ENCODE data around the gene DSCAML1. TPM values are rescaled to one million over a fixed set of nuclear protein-coding genes. Genes with fewer than 3 reads are reported as not detected.

Gene DSCAML1
- total RNA-seq, 1 experiment from 2014 or later, result not detected

DNA sequence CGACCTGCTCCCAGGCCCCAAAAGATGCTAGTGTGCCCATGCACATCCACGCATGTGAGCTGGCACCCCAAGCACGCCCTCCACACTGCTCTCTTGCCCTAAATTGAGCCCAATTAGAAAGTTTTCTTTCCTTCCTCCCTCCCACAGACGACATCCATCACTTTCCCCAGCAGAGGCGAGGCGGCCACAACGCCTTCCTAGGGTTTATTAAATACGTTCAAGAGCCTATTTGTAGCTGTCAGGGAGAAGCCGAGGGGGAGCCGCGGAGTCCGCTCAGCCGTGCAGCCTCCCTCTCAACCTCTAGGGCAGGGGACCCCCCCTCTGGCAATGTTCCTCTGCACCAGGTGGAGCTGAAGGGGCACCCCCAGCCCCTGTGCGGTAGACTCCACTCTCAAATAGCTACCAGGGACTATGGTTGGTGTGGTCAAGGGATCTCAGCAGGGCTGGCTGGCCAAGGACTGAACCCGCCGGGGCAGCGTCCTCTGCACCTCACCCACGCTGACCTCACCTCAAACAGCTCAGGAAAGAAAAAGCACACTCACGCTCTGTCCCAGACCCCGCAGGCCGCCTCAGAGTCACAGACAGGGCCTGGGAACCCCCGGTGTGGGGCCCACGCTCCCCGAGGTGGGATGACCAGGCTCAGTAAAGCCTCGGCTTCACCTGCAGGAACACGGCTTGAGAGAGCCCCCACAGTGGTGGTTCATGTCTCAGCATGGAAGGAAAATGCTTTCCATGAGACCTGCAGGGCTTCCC, 152.4 kb downstream of the DSCAML1 start:
- H3K9me3 ChIP-seq (ENCODE audit: control insufficient read depth in 1 of 2, insufficient read depth in 1 of 2, low read depth in 1 of 2, low read length in 2 of 2), result no peaks in the 10 kb centered on the region
- TF ChIP-seq POLR2A (IDR thresholded peaks at IDR 0.05; ENCODE audit: borderline replicate concordance, extremely low read depth, insufficient read depth, insufficient read length) (no peak), ZFX (IDR thresholded peaks at IDR 0.05) (no peak)
- peaks cover 36% of the 10 kb centered on the region for H3K27me3 ChIP-seq (ENCODE audit: insufficient read depth, low read length)
- no peak overlapping the region for H3K4me3 ChIP-seq (replicated peaks in 1 of 2; ENCODE audit: low read depth in 1 of 2, low read length in 2 of 2)
- ChIA-PET RAD21 (ENCODE audit: low non-redundant PET in 1 of 2, low total read pairs in 2 of 2, uncharacterized antibody in 2 of 2, unreplicated experiment in 2 of 2) (no interaction called here), CTCF (no interaction called here), POLR2A (no interaction called here)
- H3K9me2 ChIP-seq (ENCODE audit: insufficient read depth), result no peaks in the 10 kb centered on the region
- no peaks in the 10 kb centered on the region for H3K4me1 ChIP-seq (ENCODE audit: control insufficient read depth in 1 of 2, insufficient read depth in 2 of 2, low read length in 2 of 2)
- H3K9ac ChIP-seq (ENCODE audit: low read length), result no peak overlapping the region
- H3K79me2 ChIP-seq (ENCODE audit: insufficient read depth, low read length), result no peaks in the 10 kb centered on the region
- ATAC-seq, result no peak
- H3K4me2 ChIP-seq (ENCODE audit: low read length), result no peak overlapping the region
- intact Hi-C loops (cut with micrococcal nuclease), result no loop called here
- H3K27ac ChIP-seq (ENCODE audit: low read depth, low read length), result no peak overlapping the region
- no peaks in the 10 kb centered on the region for H3K36me3 ChIP-seq (ENCODE audit: control insufficient read depth in 1 of 2, insufficient read depth in 2 of 2, low read length in 2 of 2)
- DNase-seq (ENCODE audit: low read depth, low spot score), result no peak
- H2AFZ ChIP-seq (ENCODE audit: low read depth, low read length, poor library complexity, severe bottlenecking), result no peak overlapping the region
- no peaks in the 10 kb centered on the region for H4K20me1 ChIP-seq (ENCODE audit: insufficient read depth)
- BruUV-seq (replicated peaks), result no TSS peak

DNA sequence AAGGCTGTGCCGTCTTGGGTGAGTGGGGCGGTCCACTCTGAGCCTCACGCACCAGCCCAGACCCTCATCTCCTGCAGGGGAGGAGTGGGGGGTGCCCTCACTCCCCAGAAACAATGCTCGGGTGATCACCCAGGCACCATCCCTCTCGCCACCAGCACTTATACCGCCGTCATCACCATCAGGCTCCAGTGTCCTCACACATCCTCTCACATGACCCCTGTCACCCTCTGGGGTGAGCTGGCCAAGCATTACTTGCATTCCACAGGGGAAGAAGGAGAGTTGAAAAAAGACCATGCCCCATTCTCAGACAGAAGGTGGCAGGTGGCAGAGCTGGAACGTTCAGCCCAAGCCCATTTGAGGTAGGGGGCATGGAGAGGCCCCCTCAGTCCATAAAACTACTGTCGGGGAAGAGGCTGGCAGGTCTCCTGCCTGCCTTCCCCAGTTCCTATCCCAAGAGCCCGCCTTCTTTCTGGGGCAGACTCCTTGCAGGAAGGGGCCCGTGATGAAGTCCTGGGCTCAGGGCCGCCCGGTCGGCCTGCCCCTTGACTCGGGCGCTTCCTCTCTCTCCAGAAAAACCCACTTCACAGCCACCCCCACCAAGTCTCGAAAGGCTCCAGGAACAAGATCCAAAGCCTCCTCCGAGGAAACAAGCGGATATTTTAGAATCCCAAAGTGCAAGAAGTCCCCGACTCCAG, 153.3 kb downstream of the DSCAML1 start:
- CTCF ChIA-PET, result no interaction called here
- Histone ChIP-seq H3K36me3 (ENCODE audit: control insufficient read depth in 1 of 2, insufficient read depth in 2 of 2, low read length in 2 of 2) (no peaks in the 10 kb centered on the region), H3K9me3 (ENCODE audit: control insufficient read depth in 1 of 2, insufficient read depth in 1 of 2, low read depth in 1 of 2, low read length in 2 of 2) (no peaks in the 10 kb centered on the region), H3K4me1 (ENCODE audit: control insufficient read depth in 1 of 2, insufficient read depth in 2 of 2, low read length in 2 of 2) (no peaks in the 10 kb centered on the region), H3K4me2 (ENCODE audit: low read length) (no peak overlapping the region), H3K4me3 (replicated peaks in 1 of 2; ENCODE audit: low read depth in 1 of 2, low read length in 2 of 2) (no peak overlapping the region), H3K79me2 (ENCODE audit: insufficient read depth, low read length) (no peaks in the 10 kb centered on the region), H2AFZ (ENCODE audit: low read depth, low read length, poor library complexity, severe bottlenecking) (no peak overlapping the region), H3K27me3 (ENCODE audit: insufficient read depth, low read length) (peaks cover 36% of the 10 kb centered on the region), H3K27ac (ENCODE audit: low read depth, low read length) (no peak overlapping the region), H4K20me1 (ENCODE audit: insufficient read depth) (no peaks in the 10 kb centered on the region), H3K9me2 (ENCODE audit: insufficient read depth) (no peaks in the 10 kb centered on the region), H3K9ac (ENCODE audit: low read length) (no peak overlapping the region)
- no peak for ATAC-seq
- POLR2A ChIA-PET, result no interaction called here
- intact Hi-C loops (cut with micrococcal nuclease), result no loop called here
- no peak for DNase-seq (ENCODE audit: low read depth, low spot score)
- RAD21 ChIA-PET (ENCODE audit: low non-redundant PET in 1 of 2, low total read pairs in 2 of 2, uncharacterized antibody in 2 of 2, unreplicated experiment in 2 of 2), result no interaction called here
- no TSS peak for BruUV-seq (replicated peaks)
- no peak for TF ChIP-seq EZH2 (IDR thresholded peaks at IDR 0.05)
- TF ChIP-seq, protein P1, sequence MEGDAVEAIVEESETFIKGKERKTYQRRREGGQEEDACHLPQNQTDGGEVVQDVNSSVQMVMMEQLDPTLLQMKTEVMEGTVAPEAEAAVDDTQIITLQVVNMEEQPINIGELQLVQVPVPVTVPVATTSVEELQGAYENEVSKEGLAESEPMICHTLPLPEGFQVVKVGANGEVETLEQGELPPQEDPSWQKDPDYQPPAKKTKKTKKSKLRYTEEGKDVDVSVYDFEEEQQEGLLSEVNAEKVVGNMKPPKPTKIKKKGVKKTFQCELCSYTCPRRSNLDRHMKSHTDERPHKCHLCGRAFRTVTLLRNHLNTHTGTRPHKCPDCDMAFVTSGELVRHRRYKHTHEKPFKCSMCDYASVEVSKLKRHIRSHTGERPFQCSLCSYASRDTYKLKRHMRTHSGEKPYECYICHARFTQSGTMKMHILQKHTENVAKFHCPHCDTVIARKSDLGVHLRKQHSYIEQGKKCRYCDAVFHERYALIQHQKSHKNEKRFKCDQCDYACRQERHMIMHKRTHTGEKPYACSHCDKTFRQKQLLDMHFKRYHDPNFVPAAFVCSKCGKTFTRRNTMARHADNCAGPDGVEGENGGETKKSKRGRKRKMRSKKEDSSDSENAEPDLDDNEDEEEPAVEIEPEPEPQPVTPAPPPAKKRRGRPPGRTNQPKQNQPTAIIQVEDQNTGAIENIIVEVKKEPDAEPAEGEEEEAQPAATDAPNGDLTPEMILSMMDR (IDR thresholded peaks at IDR 0.05 in 2 of 3, conservative IDR thresholded peaks at IDR 0.05 in 1 of 3; ENCODE audit: borderline replicate concordance in 1 of 3, insufficient read depth in 1 of 3, low read depth in 2 of 3, low read length in 2 of 3), result no peak
- TF ChIP-seq, protein P2, sequence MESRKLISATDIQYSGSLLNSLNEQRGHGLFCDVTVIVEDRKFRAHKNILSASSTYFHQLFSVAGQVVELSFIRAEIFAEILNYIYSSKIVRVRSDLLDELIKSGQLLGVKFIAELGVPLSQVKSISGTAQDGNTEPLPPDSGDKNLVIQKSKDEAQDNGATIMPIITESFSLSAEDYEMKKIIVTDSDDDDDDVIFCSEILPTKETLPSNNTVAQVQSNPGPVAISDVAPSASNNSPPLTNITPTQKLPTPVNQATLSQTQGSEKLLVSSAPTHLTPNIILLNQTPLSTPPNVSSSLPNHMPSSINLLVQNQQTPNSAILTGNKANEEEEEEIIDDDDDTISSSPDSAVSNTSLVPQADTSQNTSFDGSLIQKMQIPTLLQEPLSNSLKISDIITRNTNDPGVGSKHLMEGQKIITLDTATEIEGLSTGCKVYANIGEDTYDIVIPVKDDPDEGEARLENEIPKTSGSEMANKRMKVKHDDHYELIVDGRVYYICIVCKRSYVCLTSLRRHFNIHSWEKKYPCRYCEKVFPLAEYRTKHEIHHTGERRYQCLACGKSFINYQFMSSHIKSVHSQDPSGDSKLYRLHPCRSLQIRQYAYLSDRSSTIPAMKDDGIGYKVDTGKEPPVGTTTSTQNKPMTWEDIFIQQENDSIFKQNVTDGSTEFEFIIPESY (IDR thresholded peaks at IDR 0.05; ENCODE audit: extremely low read depth, insufficient replicate concordance, low read length), result no peak
- TF ChIP-seq JUND (IDR thresholded peaks at IDR 0.05), result no peak
- TF ChIP-seq, protein P3, sequence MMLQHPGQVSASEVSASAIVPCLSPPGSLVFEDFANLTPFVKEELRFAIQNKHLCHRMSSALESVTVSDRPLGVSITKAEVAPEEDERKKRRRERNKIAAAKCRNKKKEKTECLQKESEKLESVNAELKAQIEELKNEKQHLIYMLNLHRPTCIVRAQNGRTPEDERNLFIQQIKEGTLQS (IDR thresholded peaks at IDR 0.05), result no peak
- TF ChIP-seq SIN3A (IDR thresholded peaks at IDR 0.05; ENCODE audit: low read depth), result no peak
- TF ChIP-seq ELF1 (IDR thresholded peaks at IDR 0.05; ENCODE audit: borderline replicate concordance, low read depth), result no peak
- TF ChIP-seq EZH2phosphoT487 (IDR thresholded peaks at IDR 0.05; ENCODE audit: borderline replicate concordance), result no peak
- no peak for TF ChIP-seq TCF7L2 (IDR thresholded peaks at IDR 0.05; ENCODE audit: borderline replicate concordance, extremely low read depth, insufficient read depth, insufficient read length)
- no peak for TF ChIP-seq YY1 (IDR thresholded peaks at IDR 0.05; ENCODE audit: extremely low read depth, insufficient replicate concordance, low read depth, low read length)
- no peak for TF ChIP-seq ZNF274 (IDR thresholded peaks at IDR 0.05; ENCODE audit: low read depth, low read length)
- TF ChIP-seq FOSL1 (IDR thresholded peaks at IDR 0.05; ENCODE audit: low read depth), result no peak
- TF ChIP-seq ZFX (IDR thresholded peaks at IDR 0.05), result no peak
- no peak for TF ChIP-seq EGR1 (IDR thresholded peaks at IDR 0.05; ENCODE audit: low read depth)
- no peak for TF ChIP-seq SRF (IDR thresholded peaks at IDR 0.05; ENCODE audit: low read depth)

All from HCT116 (cell line).